Measurements from ENCODE around the gene TP53RK.

DNA sequence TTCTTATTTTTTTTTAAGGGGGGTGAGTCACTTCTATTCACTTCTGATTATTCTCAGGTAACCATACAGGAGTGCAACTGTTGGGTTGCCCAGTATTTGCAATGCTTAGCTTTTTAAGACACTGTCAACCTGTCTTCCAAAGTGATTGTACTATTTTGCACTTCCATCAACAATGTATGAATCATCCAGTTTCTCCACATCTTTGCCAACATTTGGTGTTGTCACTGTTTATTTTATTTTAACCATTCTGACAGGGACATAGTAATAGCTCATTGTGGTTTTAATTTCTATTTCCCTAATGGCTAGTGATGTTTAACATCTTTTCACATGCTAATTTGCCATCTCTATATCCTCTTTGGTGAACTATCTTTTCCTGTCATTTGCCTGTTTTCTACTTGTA is 36.5 kb downstream of the TP53RK start:
- TF ChIP-seq MXI1 (conservative IDR thresholded peaks at IDR 0.05; ENCODE audit: poor library complexity, severe bottlenecking) (no peak), CTCF (IDR thresholded peaks at IDR 0.05; ENCODE audit: poor library complexity, severe bottlenecking) (no peak), EP300 (conservative IDR thresholded peaks at IDR 0.05; ENCODE audit: poor library complexity, severe bottlenecking) (no peak), SMC3 (conservative IDR thresholded peaks at IDR 0.05; ENCODE audit: poor library complexity) (no peak), EZH2 (IDR thresholded peaks at IDR 0.05; ENCODE audit: borderline replicate concordance, insufficient read depth, low read length, poor library complexity, severe bottlenecking) (no peak), RAD21 (conservative IDR thresholded peaks at IDR 0.05) (no peak)
